GM10248 (cell line): ENCODE data around the gene SDR42E2.

Source experiments
- CTCF ChIA-PET: fragments of 300-600 bp; sonication (Branson Sonifier 250); formaldehyde crosslinking; extraction: SDS; loops from one replicate; lab custom pipeline; 2021; ENCODE audit warnings: antibody characterized with exemption; lab: Yijun Ruan, JAX
- POLR2A ChIA-PET: fragments of 350-650 bp; sonication (Branson Sonifier 250); formaldehyde crosslinking; extraction: SDS; loops from one replicate; lab custom pipeline; 2020; ENCODE audit warnings: antibody characterized with exemption; lab: Yijun Ruan, JAX
- DNase-seq: peaks from one replicate; pipeline ENCODE4 v3.0.0; 2012; ENCODE audit errors: extremely low spot score
- CTCF ChIP-seq: IDR thresholded peaks from 2 replicates; pipeline ENCODE4 v1.5.1; 2012; ENCODE audit warnings: mild to moderate bottlenecking, low read depth; ENCODE audit errors: extremely low read depth, missing control alignments, control extremely low read depth

The SDR42E2 gene

GRCh38 chr16:22139008-22139407 lies 23.3 kb upstream of the SDR42E2 start:
- no peak for TF ChIP-seq CTCF
- CTCF ChIA-PET, result interaction anchor here (2.0 kb wide), 1 partner anchor 14 kb away, joined by 4 read pairs; no protein-coding TSS in a partner anchor
- POLR2A ChIA-PET, result no interaction called here
- DNase-seq, result no peak

- ChIA-PET POLR2A (no interaction called here), CTCF (interaction anchor here (2.0 kb wide), 1 partner anchor 13 kb away, joined by 4 read pairs; no protein-coding TSS in a partner anchor)
- TF ChIP-seq CTCF, result no peak
- DNase-seq, result no peak
Measured at GRCh38 chr16:22139732-22140131, 22.6 kb upstream of the SDR42E2 start.

- CTCF ChIA-PET, result interaction anchor here (0.8 to 1.9 kb wide), 7 partner anchors 11 to 43 kb away, joined by 3 to 6 read pairs (median 4); no protein-coding TSS in a partner anchor
- peak; percentile 12 for TF ChIP-seq CTCF
- no peak for DNase-seq
- POLR2A ChIA-PET, result no interaction called here
Measured at GRCh38 chr16:22141767-22142166, 20.5 kb upstream of the SDR42E2 start.

GRCh38 chr16:22144520-22144919 lies 17.8 kb upstream of the SDR42E2 start:
- CTCF ChIA-PET, result interaction anchor here (0.6 kb wide), 1 partner anchor 119 kb away, joined by 3 read pairs; no protein-coding TSS in a partner anchor
- no peak for TF ChIP-seq CTCF
- DNase-seq, result no peak
- POLR2A ChIA-PET, result no interaction called here

- no peak for TF ChIP-seq CTCF
- ChIA-PET POLR2A (no interaction called here), CTCF (no interaction called here)
- no peak for DNase-seq
Measured at GRCh38 chr16:22147853-22148252, 14.5 kb upstream of the SDR42E2 start.

GRCh38 chr16:22151246-22151998 lies 10.9 kb upstream of the SDR42E2 start:
- POLR2A ChIA-PET, result no interaction called here
- no peak for TF ChIP-seq CTCF
- DNase-seq, result no peak
- CTCF ChIA-PET, result interaction anchor here (1.2 kb wide), 1 partner anchor 37 kb away, joined by 4 read pairs; no protein-coding TSS in a partner anchor
